ENCODE results near the gene SHISAL1.

Gene SHISAL1

GRCh38 chr22:44214187-44214586 lies 98.6 kb downstream of the SHISAL1 start:
- no peak for TF ChIP-seq CTCF (IDR thresholded peaks at IDR 0.05; ENCODE audit: control insufficient read depth, extremely low read depth, insufficient read depth)
- H3K4me3 ChIP-seq (ENCODE audit: low read depth, low read length): no peak overlapping the region
- no peak for DNase-seq (ENCODE audit: low read depth)

- no peak overlapping the region for H3K4me3 ChIP-seq (ENCODE audit: low read depth, low read length)
- no peak for TF ChIP-seq CTCF (IDR thresholded peaks at IDR 0.05; ENCODE audit: control insufficient read depth, extremely low read depth, insufficient read depth)
- no peak for DNase-seq (ENCODE audit: low read depth)
Measured at GRCh38 chr22:44213489-44214043, 99.2 kb downstream of the SHISAL1 start.

- no peak overlapping the region for H3K4me3 ChIP-seq (ENCODE audit: low read depth, low read length)
- no peak for DNase-seq (ENCODE audit: low read depth)
- no peak for TF ChIP-seq CTCF (IDR thresholded peaks at IDR 0.05; ENCODE audit: control insufficient read depth, extremely low read depth, insufficient read depth)
Measured at GRCh38 chr22:44212936-44213335, 99.8 kb downstream of the SHISAL1 start.

GRCh38 chr22:44211946-44212930 lies 100.5 kb downstream of the SHISAL1 start:
- TF ChIP-seq CTCF (IDR thresholded peaks at IDR 0.05; ENCODE audit: control insufficient read depth, extremely low read depth, insufficient read depth): no peak
- no peak for DNase-seq (ENCODE audit: low read depth)
- no peak overlapping the region for H3K4me3 ChIP-seq (ENCODE audit: low read depth, low read length)

- no peak for DNase-seq (ENCODE audit: low read depth)
- no peak for TF ChIP-seq CTCF (IDR thresholded peaks at IDR 0.05; ENCODE audit: control insufficient read depth, extremely low read depth, insufficient read depth)
- H3K4me3 ChIP-seq (ENCODE audit: low read depth, low read length): no peak overlapping the region
Measured at GRCh38 chr22:44211256-44211945, 101.3 kb downstream of the SHISAL1 start.

GRCh38 chr22:44210722-44211121 lies 102.0 kb downstream of the SHISAL1 start:
- H3K4me3 ChIP-seq (ENCODE audit: low read depth, low read length): no peak overlapping the region
- no peak for TF ChIP-seq CTCF (IDR thresholded peaks at IDR 0.05; ENCODE audit: control insufficient read depth, extremely low read depth, insufficient read depth)
- no peak for DNase-seq (ENCODE audit: low read depth)
